ENCODE results near the gene UGT1A5.

Gene UGT1A5

DNA sequence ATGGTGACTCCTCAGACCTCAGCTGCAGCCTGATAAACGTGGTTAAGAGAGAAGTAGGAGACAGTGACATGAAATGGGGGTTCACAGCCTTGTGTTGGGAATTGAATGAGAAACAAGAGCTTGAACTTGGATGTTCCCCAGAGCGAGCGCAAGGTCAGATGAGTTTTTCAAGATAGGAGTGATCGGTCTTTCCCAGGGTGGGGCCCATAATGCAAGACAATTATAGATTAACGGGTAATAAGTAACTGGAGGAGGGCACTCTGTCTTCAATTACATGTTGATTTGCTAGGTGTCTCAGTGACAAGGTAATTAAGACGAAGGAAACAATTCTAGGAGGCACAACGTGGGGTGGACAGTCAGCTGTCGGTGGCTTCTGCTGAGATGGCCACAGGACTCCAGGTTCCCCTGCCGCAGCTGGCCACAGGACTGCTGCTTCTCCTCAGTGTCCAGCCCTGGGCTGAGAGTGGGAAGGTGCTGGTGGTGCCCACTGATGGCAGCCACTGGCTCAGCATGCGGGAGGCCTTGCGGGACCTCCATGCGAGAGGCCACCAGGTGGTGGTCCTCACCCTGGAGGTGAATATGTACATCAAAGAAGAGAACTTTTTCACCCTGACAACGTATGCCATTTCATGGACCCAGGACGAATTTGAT is at the start of gene UGT1A5:
Gene UGT1A5, plus strand, starts transcription at position 297 of the 651 bp plus-strand sequence. Its CDS starts 85 bp downstream, at position 382.
- no peak for DNase-seq

DNA sequence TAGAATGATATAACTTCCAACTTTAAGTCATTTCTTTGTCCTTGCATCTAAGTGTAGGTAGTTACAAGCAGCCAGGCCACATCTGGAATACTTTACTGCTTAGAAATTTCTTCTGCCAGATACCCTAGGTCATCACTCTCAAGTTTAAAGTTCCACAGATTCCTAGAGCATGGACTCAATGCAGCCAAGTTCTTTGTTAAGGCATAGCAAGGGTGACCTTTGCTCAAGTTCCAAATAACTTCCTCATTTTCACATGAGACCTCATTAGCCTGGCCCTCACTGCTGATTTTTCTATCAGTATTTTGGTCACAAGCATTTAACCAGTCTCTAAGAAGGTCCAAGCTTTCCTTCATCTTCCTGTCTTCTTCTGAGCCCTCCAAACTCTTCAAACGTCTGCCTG is 48.8 kb upstream of the UGT1A5 start:
- no peak for DNase-seq

DNA sequence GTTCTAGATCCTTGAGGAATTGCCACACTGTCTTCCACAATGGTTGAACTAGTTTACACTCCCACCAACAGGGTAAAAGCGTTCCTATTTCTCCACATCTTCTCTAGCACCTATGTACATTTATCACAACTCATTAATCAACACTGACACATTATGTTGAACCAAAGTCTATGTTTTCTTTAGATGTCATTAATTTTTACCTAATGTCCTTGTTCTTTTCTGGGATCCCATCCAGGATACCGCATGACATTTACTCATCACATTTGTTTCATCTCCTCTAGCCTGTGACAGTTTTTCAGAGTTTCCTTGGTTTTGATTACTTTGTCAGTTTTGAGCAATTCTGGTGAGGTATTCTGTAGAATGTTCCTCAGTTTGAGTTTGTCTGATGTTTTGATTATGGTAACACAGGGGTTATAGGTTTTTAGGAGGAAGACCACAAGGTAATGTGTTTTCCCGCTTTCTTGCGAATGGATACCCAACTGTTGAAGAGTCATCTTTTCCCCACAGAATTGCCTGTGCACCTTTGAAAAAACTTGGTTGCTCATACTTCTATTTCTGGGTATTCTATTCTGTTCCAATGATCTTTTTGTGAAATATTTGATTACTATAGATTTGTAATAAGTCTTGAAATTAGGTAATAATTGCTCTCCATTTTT is 44.0 kb upstream of the UGT1A5 start:
- no peak for DNase-seq

DNA sequence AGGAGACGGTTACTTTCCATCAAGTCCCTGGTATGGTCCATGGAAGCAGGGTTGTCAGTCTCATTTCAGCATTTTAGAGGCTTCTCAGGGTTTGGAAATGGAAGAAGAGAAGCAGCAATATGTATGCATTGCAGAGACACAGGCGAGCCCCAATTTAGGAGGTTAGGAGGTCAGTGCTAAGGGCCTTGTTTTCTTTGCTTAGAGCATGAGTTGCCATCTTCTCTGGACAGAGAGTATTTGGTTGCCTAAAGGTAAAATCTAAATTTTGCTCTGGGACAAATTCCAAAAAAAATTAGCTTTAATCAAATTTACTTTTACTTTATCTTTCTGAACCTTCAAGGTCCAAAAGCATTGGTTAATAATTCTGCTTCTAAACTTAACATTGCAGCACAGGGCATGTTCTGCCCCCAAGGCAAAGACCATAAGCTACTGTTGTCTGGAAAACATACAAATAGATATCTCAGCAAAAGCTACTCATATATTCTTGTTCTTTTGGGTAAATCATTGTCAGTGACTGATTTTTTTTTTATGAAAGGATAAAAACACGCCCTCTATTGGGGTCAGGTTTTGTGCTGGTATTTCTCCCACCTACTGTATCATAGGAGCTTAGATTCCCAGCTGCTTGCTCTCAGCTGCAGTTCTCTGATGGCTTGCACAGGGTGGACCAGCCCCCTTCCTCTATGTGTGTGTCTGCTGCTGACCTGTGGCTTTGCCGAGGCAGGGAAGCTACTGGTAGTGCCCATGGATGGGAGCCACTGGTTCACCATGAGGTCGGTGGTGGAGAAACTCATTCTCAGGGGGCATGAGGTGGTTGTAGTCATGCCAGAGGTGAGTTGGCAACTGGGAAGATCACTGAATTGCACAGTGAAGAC is 41.2 kb upstream of the UGT1A5 start, which contains the start of gene UGT1A9:
Gene UGT1A9, plus strand, starts transcription at position 609 of the 872 bp plus-strand sequence. Its CDS starts 37 bp downstream, at position 646.
- DNase-seq, result no peak

DNA sequence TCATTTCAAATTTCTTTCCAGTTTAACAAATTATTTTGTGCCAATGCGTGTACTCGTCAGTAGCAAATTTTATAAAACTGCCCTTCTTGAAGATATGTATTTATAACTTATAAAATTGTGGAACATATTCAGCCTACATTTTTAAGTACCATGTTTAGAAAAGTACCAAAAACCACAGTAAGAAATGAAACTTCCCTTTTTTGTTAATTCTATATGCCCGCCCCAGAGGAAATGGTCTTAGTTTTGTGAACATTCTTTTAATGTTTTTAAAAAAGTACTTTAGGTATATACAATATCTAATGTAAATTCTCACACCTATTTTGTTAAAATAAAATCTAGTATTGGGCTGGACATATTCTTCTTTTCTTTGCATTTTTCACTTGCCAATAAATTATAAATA is 39.8 kb upstream of the UGT1A5 start:
- no peak for DNase-seq

DNA sequence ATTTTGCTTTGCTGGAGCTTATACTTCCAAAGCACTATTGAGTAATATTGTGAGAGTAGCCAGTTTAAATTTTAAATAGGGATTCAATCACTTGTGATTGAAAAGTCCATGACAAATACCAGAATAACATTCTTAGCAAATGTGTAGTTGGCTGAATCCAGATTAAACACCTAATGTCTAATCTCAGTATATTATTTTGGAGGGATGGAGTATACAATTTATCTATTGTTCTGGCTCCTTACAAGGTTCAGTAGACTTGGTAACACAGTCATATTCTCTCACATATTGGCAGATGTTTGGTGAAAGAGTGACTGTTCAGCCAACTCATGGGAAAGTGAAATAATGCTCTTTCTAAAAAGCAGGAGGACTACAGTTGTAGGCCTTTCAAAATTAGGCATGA is 38.8 kb upstream of the UGT1A5 start:
- DNase-seq, result no peak

DNA sequence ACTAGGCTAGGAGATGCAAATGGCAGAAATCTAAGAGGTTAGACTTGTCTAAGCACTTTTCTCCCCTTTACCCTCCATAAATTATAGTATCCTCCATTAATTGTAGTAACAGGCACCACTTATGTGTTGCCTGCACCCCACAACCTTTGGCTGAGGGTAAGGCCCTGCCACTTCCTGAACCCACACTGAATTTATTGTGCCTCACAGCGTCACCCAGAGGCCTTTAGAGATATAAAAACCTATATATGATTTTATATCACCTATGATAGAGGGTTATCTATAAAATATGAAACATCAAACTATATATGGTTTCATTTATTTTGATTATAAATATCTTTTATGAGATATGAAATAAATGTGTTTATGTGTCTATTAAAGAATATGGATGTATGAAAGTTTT is 38.4 kb upstream of the UGT1A5 start:
- DNase-seq, result no peak

DNA sequence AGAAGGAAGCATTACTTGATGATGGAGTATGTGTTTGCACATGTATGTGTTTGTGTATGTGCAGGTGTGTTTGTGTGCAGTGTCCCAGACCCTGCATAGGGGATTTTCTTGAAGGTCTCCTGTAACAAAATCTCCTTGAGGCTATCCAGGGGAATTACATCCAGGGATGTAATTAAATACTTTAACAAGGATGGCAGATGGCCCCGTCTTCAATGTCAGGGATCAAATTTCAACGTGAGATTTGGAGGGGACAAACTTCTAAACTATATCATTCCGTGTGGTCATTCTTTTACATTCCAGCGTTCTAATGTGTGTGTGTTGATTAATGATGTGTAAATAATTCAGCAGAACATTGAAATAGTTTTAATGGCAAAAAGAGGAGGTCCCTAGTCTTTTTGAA is 37.7 kb upstream of the UGT1A5 start:
- DNase-seq, result no peak

DNA sequence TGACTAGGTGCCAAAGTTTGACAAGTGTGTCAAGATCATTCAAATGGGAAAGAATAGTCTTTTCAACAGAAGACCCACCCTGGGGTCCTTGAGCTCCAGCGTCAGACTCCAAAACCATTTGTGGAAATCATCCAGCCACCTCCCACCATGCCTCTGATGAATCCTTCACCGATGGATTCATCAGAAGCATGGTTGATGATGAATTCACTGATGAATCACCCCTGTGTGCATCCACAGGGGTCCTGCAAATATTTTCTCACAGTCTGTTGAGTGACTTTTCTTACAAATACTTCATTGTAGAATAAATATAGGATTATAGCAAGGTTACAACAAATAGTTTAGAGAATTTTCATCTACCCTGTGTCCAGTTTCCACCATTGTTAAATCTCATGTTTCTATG is 36.7 kb upstream of the UGT1A5 start:
- DNase-seq, result no peak

DNA sequence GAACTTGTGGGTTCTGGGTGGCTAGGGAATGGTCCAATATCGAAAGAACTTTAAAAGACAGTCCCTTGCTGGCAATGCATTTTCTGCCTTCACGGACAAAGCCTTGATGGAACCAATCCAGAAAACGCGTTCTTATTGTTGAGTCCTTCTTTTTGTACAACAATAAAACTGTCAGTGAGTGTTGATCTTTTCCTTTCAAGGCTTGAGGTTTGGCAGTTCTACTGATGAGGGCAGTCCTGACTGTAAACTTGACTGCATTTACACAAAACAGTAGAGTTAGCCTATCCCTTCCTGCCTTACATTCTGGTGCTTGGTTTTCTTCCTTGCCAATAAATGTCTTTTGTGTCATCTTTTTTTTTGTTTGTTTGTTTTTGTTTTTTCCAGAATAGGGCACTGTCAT is 33.5 kb upstream of the UGT1A5 start:
- DNase-seq, result no peak

DNA sequence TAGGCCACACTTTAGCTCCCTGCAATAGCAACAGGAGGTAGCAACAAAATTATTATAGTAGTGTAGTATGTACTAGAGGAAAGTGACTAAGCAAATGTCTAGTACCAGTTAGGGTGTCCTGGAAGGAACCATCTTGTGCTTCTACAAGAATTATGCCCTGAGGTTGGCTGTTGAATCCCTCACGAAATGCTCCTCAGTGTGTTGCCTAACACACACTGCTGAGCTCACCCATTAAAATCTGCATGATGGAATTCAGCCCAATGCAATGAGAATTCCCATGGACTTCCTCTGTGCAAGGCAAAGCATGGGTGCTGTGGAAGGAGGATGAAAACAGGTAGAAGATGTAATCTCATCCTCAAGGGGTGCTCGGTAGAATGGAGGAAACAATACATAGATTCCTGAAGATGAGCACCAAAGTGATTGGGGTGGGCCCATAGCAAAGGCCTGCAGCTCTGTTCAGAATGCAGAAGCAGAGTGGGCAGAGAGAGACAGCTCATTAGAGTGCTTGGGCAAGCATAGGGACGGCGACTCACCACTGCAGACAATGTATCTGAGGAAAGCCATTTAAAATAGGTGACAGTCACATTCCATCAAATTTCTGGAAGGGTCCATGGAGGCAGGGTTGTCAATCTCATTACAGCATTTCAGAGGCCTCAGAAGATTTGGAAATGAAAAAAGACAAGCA is 32.2 kb upstream of the UGT1A5 start:
- DNase-seq, result no peak

DNA sequence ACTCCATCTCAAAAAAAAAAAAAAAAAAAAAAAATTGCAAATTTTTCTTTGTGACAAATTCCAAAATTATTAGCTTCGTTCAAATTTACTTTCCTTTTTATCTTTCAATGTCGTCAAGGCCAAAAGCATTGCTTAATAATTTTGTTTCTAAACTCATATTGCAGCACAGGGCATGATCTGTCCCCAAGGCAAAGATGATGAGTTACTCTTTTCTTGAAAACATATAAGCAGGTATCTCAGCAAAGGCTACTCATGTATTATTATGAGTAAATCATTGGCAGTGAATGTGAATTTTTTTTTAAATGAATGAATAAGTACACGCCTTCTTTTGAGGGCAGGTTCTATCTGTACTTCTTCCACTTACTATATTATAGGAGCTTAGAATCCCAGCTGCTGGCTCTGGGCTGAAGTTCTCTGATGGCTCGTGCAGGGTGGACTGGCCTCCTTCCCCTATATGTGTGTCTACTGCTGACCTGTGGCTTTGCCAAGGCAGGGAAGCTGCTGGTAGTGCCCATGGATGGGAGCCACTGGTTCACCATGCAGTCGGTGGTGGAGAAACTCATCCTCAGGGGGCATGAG is 31.1 kb upstream of the UGT1A5 start, which contains the start of gene UGT1A7:
Gene UGT1A7, plus strand, starts transcription at position 381 of the 579 bp plus-strand sequence. Its CDS starts 37 bp downstream, at position 418.
- DNase-seq, result no peak

DNA sequence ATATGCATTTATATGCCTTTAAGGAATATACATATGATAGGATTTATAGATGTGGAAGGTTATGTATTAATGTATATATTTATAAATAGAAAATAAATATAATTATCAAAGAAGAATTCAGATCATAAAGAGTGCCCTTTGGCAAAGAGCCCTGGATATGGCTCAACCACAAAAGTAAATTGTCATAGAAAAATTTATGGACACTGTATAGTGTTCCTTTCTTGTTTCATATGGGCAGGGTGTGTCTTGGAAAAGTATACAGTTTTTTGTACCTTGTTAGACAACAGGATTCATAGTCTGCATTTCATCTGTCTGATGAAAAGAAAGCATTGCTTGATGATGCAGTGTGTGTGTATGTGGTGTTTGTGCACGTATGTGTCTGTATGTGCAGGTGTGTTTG is 28.1 kb upstream of the UGT1A5 start:
- DNase-seq, result no peak

DNA sequence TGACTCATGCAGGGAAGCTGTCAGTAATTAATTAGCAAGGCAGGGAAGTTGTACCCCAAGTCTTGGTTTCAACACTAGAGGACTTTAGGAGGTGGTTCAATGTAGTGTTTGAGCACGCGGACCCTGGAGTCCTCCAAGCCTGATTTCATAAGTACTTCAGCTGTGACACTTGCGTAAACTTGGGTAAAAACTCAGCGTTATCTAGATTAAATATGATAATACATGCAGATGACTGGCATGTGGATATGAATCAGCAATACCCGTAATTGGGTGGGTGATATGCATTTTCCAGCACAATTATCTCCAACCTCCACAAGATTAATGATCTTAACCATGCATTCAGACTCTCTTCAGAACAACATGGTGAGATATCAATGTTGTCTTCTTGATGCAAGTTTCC is 25.8 kb upstream of the UGT1A5 start:
- DNase-seq, result no peak

DNA sequence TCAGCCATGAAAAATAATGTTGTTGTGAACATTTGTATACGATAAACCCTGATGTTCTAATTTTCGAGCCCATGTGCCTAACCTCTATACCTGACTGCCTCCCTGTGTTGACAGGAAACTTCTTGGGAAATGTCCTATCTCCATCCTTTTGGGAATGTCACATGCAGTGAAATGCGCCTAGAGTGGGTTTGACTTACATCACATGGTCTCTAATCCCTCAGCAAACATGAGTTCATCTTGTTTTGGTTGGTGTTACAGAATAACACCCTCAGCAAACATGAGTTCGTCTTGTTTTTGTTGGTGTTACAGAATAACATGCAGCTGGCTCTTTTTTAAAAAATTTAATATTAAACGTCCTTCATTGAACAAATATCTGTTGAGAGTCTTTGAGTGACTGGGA is 24.4 kb upstream of the UGT1A5 start:
- no peak for DNase-seq

DNA sequence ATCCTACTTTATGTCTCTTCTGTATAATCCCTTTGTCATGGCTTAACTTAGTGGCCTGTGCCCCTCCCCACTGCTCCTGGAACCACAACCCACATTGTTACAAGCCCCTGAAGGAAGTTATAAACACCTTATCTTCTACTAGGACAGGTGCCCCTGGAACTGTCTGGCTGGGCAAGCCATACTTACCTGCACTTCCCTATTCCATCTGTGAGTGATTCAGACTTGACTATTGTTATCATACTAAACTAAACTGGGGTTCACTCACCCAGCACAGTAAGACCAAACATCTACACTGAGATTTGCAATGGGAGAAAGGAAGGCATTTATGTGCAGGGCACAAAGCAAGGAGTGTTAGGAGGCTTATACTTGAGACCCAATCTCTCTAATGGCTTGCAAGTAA is 23.7 kb upstream of the UGT1A5 start:
- no peak for DNase-seq

DNA sequence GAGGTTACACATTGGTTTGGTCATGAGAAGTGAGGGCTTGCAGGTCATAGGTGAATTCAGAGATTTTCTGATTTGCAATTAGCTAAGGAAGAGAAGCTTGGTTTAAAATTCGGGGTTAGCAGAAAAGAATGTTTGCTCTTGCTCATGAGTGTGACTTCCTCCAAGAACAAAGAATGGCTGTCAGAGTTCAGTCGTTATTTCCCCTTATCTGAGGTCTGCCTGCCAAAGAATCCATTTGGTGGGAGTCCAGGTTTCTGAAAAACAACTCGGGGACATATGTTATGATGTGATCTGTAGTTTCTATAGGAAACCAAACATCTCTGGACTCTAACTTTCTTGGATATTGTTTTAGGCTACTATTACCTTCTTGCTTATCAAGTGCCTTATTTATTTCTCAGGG is 23.2 kb upstream of the UGT1A5 start:
- no peak for DNase-seq

DNA sequence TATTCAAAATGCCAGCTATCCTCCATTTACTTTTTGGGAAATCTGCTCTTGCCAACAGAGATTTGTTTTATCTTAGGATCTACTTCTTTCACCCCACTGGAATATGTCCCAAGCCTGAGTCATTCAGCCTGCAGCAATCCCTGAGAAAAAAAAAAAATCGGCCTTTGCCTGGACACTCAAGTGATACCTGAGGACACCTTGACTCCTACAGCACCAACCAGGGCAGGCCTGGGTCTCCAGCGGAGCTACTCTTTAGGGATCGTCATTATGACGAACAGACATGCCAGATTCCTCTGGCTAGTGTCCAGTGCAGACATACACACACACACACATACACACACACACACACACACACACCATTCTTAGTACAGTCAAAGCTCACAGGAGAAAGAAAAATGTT is 22.3 kb upstream of the UGT1A5 start:
- no peak for DNase-seq

DNA sequence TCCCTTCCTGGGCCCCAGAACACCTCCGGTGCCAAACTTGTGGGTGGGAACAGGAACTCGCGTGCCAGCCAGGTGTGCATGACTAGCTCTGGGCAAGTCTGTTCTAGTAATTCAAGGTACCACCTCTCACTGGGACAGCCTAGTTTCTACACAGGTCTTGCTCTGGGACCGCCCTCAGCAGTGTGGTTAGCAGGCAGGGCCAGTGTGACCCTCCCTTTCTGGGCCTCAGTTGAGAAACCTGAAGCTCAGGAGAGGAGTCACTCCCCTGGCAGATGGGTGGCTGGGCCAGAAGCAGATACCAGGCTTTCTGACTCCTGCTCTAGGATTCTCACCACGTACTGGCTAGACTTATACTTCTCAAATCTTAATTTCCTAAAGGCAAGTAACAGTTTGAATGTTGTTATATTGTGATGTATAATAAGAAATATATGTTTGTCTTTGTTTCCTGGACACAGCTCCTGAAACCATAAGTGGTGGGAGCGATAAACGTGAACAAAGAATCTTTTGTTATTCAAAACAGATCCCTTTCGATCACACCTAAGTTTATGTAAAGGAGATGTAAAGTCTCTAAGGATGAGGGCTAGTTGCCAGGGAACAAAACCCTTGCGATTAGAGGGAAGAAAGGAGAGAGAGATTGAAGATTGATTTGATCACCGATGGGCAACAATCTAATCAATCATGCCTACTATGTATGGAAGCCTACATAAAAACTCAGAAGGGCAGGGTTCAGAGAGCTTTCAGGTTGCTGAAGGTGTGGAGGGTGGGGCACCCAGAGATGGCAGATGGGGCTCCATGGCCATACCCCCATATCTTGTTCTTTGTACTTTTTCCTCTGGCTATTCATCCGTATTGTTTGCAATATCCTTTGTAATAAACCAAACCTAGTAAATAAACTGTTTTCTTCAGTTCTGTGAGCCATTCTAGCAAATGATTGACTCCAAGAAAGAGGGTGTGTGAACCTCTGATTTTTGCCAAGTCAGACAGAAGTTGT is 21.0 kb upstream of the UGT1A5 start:
- no peak for DNase-seq

DNA sequence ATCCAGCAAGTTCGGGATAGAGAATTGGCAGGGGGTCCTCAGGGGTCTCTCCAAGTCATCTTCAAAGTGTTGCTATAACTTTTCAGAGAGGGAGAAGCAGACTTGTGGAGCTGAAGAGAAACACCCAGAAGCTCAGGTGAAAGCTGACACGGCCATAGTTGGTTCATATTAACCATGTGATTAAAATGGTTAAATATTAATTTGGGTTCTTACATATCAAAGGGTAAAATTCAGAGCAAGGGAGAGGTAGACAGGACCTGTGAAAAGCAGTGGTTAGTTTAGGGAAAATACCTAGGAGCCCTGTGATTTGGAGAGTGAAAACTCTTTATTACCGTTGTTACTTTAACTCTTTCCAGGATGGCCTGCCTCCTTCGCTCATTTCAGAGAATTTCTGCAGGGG is 20.1 kb upstream of the UGT1A5 start, which contains the start of gene UGT1A6:
Gene UGT1A6, plus strand, starts transcription at position 243 of the 400 bp plus-strand sequence. Its CDS starts 115 bp downstream, at position 358.
- DNase-seq, result no peak

DNA sequence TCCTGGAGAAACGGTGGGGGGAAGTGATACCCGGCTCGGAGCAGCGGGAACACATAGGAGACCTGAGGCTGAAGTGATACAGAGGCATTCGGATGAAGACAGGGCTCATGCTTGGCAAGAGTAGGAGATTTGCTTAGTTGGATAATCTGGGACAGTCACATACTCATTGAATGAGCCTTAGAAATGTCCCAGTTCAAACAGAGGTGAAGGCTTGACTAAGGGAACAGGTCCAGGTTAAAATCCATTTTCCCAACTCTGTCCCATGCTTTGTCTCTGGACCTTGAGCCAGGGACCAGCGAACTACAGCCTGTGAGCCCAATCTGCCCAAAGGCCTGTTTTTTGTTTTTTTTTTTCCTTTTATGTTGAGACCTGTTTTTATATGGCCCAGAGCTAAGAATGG is 18.7 kb upstream of the UGT1A5 start:
- no peak for DNase-seq

Data from activated CD4-positive, alpha-beta T cell treated with anti-CD3 and anti-CD28 coated beads, Interleukin-10, Interleukin-2, amounts not matched to agents 100 ng/mL and 50 ng/mL, durations not matched to agents 16 hours and 8 hours (primary cell).